ENCODE results near the gene C11orf16.
"Not testable (repeated sequence)": the region's sequence is repeated elsewhere in the genome, so short reads cannot be mapped to it uniquely, and the experiment has no call there.

Gene C11orf16

GRCh38 chr11:8948886-8949285 lies 16.1 kb upstream of the C11orf16 start:
- in situ Hi-C loops (cut with HindIII; ENCODE audit: low sequenced_read_pairs): no loop called here
- no peak for DNase-seq (ENCODE audit: low read depth, low spot score)
- no peak overlapping the region for H3K4me3 ChIP-seq (ENCODE audit: low read depth, low read length)
- no peak for TF ChIP-seq CTCF (IDR thresholded peaks at IDR 0.05; ENCODE audit: low read depth, low read length)

DNA sequence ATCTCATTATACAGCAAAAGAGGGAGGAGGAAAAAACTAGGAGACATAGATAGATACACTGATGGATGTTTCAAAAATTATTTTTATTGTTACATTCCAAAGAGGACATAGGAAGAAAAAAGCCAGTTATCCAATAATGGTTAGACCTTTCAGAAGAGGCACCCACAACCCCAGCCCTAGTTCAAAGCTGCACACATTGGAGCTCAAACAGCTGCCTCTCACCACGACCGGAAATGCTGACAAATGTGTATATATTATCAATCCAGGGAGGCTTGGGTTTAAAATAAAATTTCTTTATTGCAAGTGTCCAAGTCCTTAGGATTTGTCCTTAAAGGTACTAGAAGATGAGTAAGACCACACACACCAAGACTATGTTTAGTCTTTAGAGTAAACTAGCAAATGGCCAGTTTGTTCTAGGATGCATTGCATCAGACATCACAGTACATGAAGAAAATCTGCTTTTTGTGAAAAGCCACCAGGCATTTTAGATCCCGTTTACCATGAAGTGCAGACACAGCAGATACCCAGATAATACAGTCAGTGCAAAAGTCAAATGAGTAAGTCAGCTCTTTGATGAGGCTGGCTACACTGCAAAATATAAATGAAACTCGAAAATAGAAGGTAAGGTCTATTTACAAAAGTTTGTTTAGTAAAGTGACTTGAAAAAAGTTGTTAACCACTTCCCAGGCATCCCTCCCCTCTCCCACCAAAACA lies 14.6 kb upstream of the C11orf16 start:
- no peak overlapping the region for H3K4me3 ChIP-seq (ENCODE audit: low read depth, low read length)
- no peak for TF ChIP-seq CTCF (IDR thresholded peaks at IDR 0.05; ENCODE audit: low read depth, low read length)
- no peak for DNase-seq (ENCODE audit: low read depth, low spot score)
- in situ Hi-C loops (cut with HindIII; ENCODE audit: low sequenced_read_pairs): no loop called here

DNA sequence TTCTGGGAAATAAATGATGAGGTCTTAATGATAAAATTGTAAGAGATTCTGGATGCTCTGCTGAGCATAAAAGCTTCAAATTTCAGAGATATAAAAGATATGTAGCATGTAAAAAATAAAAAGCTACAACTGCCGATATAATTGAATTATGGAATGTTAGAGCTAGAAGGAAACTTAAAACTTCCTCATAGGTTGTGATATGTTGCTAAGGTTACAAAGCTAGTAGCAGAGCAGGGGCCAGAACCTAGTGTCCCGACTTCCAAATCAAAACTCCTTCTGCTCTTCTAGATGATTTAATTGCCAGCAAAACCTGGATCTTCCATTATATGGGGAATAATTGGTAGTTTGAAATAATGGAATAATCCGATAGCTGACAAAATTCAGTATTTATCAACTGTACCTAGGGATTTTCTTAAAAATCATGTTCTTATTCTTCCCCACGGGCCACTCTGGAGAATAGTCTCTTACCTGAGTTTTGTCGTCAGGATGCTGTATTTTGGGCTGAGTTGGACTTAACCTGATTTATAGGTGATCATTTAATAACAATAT lies 9.8 kb upstream of the C11orf16 start, which contains the start of gene ASCL3:
Gene ASCL3 (minus strand): TSS at position 499 of the 549 bp plus-strand sequence. CDS start 4,855 bp downstream, outside the sequence.
- in situ Hi-C loops (cut with HindIII; ENCODE audit: low sequenced_read_pairs): no loop called here
- DNase-seq (ENCODE audit: low read depth, low spot score): no peak
- no peak for TF ChIP-seq CTCF (IDR thresholded peaks at IDR 0.05; ENCODE audit: low read depth, low read length)
- no peak within 1 kb of the TSS for H3K4me3 ChIP-seq (ENCODE audit: low read depth, low read length)

DNA sequence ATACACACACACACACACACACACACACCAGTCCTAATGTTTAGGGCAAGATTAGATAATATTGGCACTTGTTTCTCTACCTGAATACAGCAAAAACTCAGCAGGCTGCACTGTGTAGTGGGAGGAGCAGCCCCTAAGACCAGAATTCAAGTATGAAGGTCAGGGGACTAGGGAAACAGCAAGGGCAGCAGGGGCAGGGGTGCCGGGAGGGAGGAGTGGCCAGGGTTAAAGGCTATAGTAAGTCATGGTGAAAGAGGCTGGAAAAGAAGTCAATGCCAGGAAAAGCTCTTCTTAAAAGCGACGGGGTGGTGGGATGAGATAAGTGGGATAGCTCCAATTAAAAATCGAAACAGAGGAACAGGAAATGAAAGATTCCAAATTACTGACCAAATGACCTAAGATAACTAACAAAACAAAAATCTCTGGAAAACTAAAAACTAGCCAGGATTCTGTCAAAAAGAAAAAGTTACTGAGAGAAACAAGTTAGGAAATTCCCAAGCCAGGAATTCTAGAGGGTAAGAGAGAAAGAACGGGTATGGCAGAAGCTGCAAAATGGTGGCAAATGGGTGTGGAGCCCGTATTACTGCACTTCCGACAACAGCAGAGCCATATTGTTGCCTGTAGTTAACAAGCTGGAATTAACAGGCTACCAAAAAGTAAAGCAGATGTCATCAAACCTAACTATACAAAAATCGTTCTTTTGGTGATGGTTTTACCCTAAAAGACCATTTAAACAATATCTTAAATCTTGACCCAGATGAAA lies 8.8 kb upstream of the C11orf16 start:
- no peak for DNase-seq (ENCODE audit: low read depth, low spot score)
- TF ChIP-seq CTCF (IDR thresholded peaks at IDR 0.05; ENCODE audit: low read depth, low read length): no peak
- no peak overlapping the region for H3K4me3 ChIP-seq (ENCODE audit: low read depth, low read length)
- in situ Hi-C loops (cut with HindIII; ENCODE audit: low sequenced_read_pairs): no loop called here

- in situ Hi-C loops (cut with HindIII; ENCODE audit: low sequenced_read_pairs): no loop called here
- DNase-seq (ENCODE audit: low read depth, low spot score): no peak
- H3K4me3 ChIP-seq (ENCODE audit: low read depth, low read length): no peak overlapping the region
- TF ChIP-seq CTCF (IDR thresholded peaks at IDR 0.05; ENCODE audit: low read depth, low read length): no peak
These were observed 4.9 kb upstream of the C11orf16 start for GRCh38 chr11:8937659-8938058.

GRCh38 chr11:8937159-8937558 lies 4.4 kb upstream of the C11orf16 start:
- in situ Hi-C loops (cut with HindIII; ENCODE audit: low sequenced_read_pairs): no loop called here
- no peak for TF ChIP-seq CTCF (IDR thresholded peaks at IDR 0.05; ENCODE audit: low read depth, low read length)
- no peak overlapping the region for H3K4me3 ChIP-seq (ENCODE audit: low read depth, low read length)
- no peak for DNase-seq (ENCODE audit: low read depth, low spot score)

GRCh38 chr11:8935789-8936188 lies 3.0 kb upstream of the C11orf16 start:
- H3K4me3 ChIP-seq (ENCODE audit: low read depth, low read length); in situ Hi-C loops (cut with HindIII; ENCODE audit: low sequenced_read_pairs): not testable (repeated sequence)

More at GRCh38 chr11:8935789-8936188, 3.0 kb upstream of the C11orf16 start:
- not testable (repeated sequence) for DNase-seq (ENCODE audit: low read depth, low spot score)
